Ishikawa (cell line): Measurements from ENCODE around the gene TRPM2.

ENCODE experiments used
- CEBPB ChIP-seq: IDR thresholded peaks from 2 replicates; pipeline ENCODE4 v1.6.1; 2012
- CREB1 ChIP-seq: IDR thresholded peaks from 2 replicates; pipeline ENCODE4 v1.6.1; 2012; ENCODE audit warnings: low read depth
- EGR1 ChIP-seq: IDR thresholded peaks from 2 replicates; pipeline ENCODE4 v1.6.1; 2012
- EP300 ChIP-seq: IDR thresholded peaks from 2 replicates; pipeline ENCODE4 v1.6.1; 2012; ENCODE audit warnings: borderline replicate concordance
- FOXM1 ChIP-seq: IDR thresholded peaks from 2 replicates; pipeline ENCODE4 v1.6.1; 2012; ENCODE audit warnings: low read depth, borderline replicate concordance
- MAX ChIP-seq: IDR thresholded peaks from 2 replicates; pipeline ENCODE4 v1.6.1; 2012
- NFIC ChIP-seq: IDR thresholded peaks from 2 replicates; pipeline ENCODE4 v1.6.1; 2012
- RAD21 ChIP-seq: IDR thresholded peaks from 2 replicates; pipeline ENCODE4 v1.6.1; 2012; ENCODE audit warnings: low read depth
- REST ChIP-seq: IDR thresholded peaks from 2 replicates; pipeline ENCODE4 v1.6.1; 2012; ENCODE audit warnings: low read depth, mild to moderate bottlenecking
- TAF1 ChIP-seq: IDR thresholded peaks from 2 replicates; pipeline ENCODE4 v1.6.1; 2012; ENCODE audit warnings: low read depth, mild to moderate bottlenecking
- TCF12 ChIP-seq: IDR thresholded peaks from 2 replicates; pipeline ENCODE4 v1.6.1; 2012; ENCODE audit warnings: low read depth
- TEAD4 ChIP-seq: IDR thresholded peaks from 2 replicates; pipeline ENCODE4 v1.6.1; 2012
- USF1 ChIP-seq: IDR thresholded peaks from 2 replicates; pipeline ENCODE4 v1.6.1; 2012
- YY1 ChIP-seq: IDR thresholded peaks from 2 replicates; pipeline ENCODE4 v1.6.1; 2012; ENCODE audit warnings: low read depth
- ZBTB7A ChIP-seq: IDR thresholded peaks from 2 replicates; pipeline ENCODE4 v1.6.1; 2012; ENCODE audit warnings: low read depth

The TRPM2 gene

GRCh38 chr21:44314561-44314960 lies 38.9 kb upstream of the TRPM2 start:
- TF ChIP-seq FOXM1 (no peak), MAX (no peak), EP300 (no peak), NFIC (no peak), CEBPB (no peak), TEAD4 (no peak), TCF12 (no peak), YY1 (no peak), CREB1 (no peak), RAD21 (no peak), USF1 (no peak), TAF1 (no peak), EGR1 (no peak), REST (no peak), ZBTB7A (no peak)

- no peak for TF ChIP-seq MAX
- TF ChIP-seq YY1, result no peak
- no peak for TF ChIP-seq USF1
- no peak for TF ChIP-seq TEAD4
- no peak for TF ChIP-seq RAD21
- no peak for TF ChIP-seq FOXM1
- no peak for TF ChIP-seq REST
Measured at GRCh38 chr21:44315691-44316203, 37.7 kb upstream of the TRPM2 start.

GRCh38 chr21:44316277-44316900 lies 37.0 kb upstream of the TRPM2 start:
- TF ChIP-seq USF1 (no peak), REST (no peak), EGR1 (no peak), RAD21 (no peak), CREB1 (no peak), FOXM1 (no peak), TAF1 (no peak), TCF12 (no peak), CEBPB (no peak), NFIC (no peak), EP300 (no peak), ZBTB7A (no peak), TEAD4 (no peak), YY1 (no peak), MAX (no peak)

GRCh38 chr21:44317241-44317782 lies 36.1 kb upstream of the TRPM2 start:
- TF ChIP-seq TAF1, result no peak
- no peak for TF ChIP-seq USF1
- no peak for TF ChIP-seq MAX
- TF ChIP-seq CEBPB, result no peak
- no peak for TF ChIP-seq YY1
- TF ChIP-seq TCF12, result no peak
